Activated CD4-positive, CD25-positive, alpha-beta regulatory T cell treated with anti-CD3 and anti-CD28 coated beads, Interleukin-2, amount 50 U/mL, for 16 hours (primary cell): ENCODE data around the gene PLAAT1.

Source experiments
- DNase-seq: peaks from one replicate; pipeline ENCODE4 v3.0.0-alpha.2; 2020; ENCODE audit warnings: low read depth, low spot score

PLAAT1 gene

DNA sequence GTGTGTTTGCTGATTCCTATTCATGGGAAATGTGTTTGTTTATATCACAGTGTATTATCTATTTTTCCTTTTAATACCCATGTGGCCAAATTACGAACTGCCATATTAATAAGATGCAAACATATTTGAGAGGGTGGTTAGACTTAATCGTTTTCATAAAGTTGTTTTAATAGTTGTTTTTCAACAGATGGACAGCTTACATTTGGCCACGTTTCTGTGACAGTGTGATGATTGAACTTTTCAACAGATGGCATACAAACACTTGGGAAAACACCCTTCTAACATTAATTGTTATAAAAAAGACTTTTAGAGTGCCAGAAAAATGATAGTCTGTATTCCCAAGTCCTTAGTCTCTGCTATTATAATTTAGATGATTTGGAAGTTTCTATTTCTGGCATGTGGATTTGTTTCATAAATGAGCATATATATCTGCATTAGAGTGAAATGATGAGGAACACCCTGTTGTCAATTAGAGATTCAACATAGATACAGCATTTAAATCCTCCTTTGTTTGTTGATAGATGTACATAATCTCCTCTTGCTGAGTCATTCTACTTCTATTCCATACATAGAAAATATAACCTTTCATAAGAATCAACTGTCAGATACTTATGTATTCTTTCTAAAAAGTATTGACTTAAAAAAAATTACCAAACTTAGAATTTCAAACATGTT, 13.1 kb downstream of the PLAAT1 start:
- no peak for DNase-seq

DNA sequence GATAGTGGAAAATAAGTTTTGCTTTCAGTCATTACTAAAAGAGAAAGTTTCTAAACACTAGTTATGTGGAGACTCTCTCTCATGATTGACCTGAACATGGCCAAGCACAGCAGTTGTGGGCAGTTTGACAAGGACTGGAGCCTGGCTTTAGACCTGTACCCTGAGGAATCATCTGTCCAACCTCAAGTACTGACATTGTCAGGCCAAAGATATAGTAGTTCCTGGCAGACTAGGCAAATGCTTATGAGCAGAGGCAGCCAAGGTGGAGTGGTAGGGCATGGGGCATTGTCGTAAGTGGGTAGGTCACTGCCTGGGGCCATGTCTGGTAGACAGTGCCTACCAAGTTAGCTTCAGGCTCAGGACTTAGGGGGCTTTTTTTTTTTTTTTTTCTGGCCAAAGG, 20.9 kb downstream of the PLAAT1 start:
- DNase-seq = no peak

DNA sequence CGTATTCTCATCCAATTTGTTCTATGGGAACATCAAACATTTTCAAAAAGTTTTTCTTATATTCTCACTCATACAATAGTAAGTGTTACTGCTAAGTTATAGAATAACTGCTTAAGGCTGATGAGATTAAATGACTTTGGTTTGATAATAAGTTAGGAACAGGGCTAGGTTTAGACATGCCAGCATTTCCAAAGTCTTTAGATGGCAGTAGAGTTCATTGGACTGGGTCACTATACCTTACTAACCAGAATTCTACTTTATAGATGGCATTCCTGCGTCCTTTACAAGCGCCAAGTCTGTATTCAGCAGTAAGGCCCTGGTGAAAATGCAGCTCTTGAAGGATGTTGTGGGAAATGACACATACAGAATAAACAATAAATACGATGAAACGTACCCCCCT, 21.7 kb downstream of the PLAAT1 start:
- no peak for DNase-seq

DNA sequence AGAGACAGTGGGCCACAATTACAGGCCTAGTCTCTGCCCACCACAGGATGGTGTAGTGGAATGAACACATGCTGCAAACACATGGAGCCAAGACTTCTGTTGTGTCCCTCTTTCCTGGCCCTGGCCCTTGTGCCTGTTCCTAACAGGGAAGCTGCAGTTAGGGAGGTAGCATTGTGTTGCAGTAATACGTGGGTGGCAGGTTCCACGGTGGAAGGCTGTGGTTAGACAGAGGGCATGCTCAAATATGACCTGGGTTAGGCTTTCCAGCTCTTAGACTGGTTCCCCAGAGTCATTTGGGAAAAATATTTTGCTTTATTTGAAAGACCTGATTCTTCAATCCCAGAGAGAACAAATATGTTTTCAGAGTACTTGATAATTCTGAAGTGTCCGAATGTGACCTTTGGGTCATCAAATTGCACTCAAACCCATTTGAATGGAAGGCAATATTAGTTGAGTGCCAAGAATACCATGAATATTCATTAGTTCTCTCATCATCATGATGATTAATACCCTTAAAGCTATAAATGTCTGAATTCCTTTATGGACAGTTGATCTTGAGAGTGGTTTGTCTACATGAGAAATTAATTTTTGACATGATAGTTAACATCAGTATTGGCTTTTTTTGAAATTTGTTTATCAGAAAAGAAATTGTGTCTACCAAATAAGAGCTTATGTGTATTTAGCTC, 28.5 kb downstream of the PLAAT1 start:
- no peak for DNase-seq

DNA sequence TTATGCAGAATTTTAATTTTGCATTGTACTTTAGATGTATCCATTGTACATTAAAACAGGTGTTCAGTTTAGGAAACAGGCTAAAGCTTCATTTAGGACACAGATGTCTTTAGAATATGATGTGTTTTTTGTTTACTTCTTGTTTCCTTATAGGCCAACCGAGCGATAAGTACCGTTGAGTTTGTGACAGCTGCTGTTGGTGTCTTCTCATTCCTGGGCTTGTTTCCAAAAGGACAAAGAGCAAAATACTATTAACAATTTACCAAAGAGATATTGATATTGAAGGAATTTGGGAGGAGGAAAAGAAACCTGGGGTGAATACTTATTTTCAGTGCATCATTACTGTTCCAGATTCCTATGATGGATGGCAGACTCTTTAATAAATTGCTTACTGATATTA, 29.4 kb downstream of the PLAAT1 start:
- DNase-seq = no peak

DNA sequence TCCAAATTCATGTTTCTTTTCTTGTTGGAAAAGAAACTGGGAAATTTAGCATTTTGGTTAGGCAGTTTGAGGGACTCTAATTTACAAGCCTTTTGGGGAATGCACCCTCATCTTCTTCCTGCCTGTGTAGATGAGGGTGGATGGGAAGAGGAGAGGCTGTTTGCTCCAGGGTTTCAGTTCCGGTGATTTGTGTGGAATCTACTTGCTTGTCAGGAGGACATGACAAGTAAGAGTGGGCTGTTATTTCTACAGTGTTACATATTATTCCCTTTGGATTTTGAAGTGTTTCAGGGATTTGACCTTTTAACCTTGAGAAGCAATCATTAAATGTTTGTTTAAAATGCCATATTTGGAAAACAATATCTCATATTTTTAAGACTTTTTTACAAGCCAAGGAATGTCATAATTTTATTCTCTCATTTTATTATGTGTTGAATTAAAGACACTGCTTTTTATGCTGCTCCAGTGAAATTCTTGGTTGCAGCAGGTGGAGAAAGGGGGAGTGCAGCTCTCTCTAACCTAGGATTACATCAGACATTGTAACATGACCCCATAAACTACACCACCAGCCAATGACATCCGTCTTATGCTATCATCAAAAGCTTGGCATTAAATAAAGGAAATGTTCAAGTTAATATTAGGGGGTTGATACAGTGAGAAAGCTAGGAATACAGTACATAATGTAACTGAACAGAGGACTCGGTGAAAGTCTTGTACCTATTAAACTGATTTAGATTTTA, 30.2 kb downstream of the PLAAT1 start:
- no peak for DNase-seq

DNA sequence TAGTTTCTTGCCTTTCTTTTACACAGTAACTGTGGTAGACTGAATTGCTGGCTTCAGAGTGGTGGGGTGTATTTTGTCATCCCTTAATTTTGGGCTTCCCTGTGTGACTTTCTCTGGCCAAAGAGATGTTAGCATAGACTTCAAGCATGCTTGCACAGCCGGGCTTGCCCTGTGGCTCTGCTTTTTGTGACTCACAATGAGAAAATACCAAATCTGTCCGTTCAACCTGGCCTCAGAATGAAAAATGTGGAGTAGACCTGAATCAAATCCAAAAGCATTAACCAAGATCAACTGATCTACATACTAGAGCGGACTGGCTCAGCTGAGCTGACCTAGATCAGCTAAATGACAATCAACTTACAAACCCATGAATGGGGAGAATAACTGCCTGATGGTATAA, 51.4 kb downstream of the PLAAT1 start:
- no peak for DNase-seq

DNA sequence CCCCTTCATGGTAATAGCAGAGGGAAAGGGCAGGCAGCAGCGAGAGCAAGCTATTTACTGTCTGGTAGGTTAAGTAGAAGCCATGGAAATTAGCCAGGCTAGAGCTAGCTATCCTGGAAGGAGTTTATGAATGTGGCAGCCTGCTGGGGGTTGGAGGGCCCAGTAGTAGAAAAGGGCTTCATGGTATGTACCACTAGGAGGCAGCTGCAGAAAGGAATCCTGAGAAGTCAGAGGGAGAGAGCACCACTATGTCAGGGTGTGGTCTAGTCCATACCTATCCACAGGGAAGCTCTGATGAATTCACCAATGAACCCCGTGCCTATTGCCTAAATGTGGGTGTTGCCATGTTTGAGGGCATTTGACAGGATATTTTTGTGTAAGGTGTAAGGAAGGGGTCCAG, 55.0 kb downstream of the PLAAT1 start:
- DNase-seq = no peak

DNA sequence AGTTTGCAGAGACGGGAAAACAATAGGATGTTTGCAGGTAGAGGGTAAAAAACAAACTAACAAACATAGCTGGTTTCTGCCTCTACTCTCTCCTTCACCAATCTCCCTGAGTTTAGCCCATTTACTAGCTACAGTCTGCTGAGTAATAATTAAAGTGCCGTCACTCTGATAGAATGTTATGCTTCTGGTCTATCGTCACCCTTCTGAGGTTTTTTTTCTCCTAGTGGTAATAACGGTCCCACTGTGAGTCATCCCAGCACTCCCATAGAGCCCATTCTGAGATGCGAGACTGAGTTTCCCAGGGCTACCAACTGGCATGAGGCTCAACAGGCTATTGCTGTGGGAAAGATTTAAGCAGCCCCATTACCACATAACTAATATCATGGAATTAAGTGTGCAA, 56.4 kb downstream of the PLAAT1 start:
- DNase-seq = no peak

DNA sequence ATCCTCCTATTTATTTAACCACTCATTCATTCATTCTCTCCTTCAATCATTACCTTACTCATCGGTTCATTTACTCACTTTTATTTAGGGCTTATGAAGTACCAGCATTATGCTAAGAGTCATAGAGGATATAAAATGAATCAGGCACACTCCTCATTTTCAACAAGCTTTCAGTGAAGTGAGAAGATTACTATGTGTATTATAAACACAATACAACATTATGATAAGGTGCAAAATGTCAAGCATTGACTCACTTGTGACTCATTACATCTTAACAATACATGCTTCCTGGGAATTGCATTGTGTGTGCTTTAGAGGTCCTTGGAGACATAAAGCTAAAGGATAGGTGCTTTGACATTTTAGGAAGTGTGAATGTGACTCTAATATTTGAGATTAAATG, 60.4 kb downstream of the PLAAT1 start:
- no peak for DNase-seq

DNA sequence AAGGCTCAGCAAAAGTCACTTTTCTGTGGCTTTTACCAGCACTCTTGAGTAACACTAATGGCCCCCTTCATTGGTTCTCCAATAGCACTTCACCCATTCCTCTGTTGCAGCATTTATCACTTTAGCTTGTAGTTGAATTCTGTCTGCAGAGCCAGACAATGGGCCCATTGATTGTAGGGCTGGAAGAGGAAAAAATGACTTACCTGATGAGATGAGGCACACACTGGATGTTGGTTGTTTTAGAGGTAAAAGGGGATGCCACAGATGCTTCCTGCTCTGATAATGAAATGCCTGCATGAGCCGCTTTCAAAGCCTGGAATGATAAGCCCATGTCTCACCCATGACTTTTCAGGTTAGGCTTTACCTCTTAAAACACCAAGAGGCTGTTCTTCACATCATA, 64.3 kb downstream of the PLAAT1 start:
- DNase-seq = no peak

DNA sequence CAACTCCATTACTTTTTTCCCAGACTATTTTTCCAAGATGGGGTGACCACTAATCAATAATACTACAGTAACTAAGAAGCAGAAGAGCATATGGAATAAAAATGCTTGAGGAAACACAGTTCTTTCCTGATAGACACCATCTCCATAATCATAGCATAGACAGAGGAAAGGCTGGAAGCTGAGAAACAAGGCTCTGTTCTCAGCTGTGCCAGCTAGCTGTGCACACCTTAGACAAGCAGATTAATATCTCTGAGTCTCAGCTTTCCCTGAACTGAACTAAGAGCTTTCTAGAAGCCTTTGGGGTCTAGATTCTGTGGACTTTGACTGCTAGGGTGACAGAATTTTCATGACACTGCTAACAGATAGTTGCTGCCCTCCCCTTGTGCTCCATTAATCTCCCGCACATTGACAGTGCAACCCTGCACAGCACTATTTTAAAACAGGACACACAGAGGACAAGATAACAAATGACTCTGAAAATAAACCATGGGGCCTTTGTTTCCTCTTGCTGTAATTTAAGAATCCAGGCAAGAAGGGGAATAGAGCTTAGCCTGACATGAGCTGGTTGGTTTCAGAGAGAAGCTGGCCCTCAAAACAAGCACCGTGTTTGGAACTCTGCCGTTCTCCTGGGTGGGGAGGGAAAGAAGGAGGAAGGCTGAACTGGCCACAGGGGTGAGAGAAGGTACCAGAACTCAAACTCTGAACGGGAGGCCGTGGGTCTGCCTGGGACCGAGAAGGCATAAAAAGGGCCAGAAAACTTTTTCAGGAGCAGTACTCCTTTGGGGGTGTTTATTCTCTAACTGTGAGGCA, 70.1 kb downstream of the PLAAT1 start:
- DNase-seq = no peak

DNA sequence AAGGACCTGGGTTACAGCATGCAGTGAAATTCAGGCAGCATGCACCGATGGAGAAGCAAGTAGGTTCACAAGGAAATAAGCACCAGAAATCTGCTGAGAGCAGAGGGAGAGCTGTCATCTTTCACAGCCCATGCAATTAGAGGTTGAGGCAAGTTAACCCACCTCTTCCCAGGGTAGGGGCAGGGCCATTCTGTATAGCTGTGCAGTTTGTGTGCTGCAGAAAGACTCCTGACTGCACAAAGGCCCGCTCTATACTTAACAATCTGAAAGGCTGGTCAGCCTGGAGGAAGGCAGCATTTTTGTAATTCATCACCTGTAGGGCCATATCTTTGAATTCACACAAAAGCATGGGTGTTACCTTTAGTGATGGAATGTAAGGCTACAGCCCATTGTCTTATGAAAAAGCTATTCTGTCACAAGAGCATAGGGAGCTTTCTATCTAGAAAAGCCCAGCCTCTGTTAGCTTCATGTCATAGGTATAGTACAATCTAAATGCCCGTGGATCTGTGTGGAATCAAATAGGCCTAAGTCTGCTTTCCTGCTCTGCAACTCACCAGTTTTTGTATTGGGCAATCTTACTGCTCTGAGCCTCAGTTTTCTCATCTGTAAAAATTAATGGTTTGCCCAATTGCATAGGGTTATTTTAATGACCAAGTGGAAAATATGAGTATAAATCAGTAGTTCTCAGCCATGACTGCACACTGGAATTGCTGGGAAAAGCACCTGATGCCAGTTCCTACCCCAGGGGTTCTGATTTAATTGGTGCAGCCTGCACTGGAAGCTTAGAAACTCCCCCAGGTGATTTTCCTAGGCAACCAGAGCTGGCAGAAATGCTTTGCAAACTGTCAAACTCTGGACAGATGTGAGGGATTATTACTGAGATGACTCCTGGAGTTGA, 72.3 kb downstream of the PLAAT1 start:
- no peak for DNase-seq

DNA sequence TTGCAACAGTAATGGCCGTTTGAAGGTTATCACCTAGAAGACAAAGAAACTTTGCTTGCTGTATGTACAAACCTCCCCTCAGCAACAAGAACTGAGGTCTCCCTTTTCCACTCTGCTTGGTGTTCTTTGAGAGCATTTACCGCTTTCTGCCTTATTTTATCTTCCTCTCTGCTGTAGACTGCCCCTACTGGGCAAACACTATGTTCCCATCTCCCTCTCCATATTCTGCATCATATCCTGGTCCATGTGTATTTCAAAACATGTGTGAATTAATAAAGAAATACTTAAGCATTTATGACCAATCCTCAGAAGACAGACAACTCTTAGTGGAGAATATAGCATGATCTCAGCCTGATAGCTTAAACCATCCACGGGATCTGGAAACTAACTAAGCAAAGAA, 73.1 kb downstream of the PLAAT1 start:
- no peak for DNase-seq

DNA sequence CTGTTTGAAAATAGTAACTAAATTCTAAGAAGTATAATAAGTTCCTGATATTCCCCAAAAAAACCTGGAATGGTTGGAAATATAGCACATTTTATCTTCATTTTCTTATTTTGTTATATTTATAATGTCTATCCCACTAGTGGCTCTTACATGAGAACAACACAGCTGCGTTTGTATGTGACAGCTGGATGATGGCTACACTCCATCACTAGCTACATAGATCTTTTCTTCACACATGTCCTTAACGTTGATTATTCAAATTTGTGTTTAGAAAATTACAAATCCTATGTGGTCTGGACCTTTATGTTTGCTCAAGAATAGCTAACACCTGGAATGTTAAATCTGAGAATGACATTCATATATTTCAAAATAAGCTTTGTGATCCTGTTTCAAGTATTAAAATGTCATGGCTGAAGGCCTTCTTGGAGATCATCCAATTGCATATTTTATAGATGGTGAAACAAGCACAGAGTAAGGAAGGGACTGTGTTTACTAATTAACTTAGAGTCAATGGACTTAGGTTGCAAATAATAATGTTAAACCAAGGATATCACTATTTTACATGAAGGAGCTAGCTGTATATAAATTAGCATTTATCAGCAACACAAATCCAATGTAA, 76.8 kb downstream of the PLAAT1 start:
- no peak for DNase-seq
